ENCODE data around the gene LPCAT3.
"Not testable (repeated sequence)": the region's sequence is repeated elsewhere in the genome, so short reads cannot be mapped to it uniquely, and the experiment has no call there.

LPCAT3 gene

DNA sequence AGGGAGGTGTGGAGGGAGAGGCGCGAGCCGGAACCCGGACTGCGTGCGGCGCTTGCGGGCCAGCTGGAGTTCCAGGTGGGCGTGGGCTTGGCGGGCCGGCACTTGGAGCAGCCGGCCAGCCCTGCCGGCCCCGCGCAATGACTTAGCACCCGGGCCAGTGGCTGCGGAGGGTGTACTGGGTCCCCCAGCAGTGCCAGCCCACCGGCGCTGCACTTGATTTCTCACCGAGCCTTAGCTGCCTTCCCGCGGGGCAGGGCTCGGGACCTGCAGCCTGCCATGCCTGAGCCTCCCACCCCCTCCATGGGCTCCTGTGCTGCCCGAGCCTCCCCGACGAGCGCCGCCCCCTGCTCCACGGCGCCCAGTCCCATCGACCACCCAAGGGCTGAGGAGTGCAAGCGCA is 19.1 kb upstream of the LPCAT3 start:
- DNase-seq (ENCODE audit: low read depth): not testable (repeated sequence)

DNA sequence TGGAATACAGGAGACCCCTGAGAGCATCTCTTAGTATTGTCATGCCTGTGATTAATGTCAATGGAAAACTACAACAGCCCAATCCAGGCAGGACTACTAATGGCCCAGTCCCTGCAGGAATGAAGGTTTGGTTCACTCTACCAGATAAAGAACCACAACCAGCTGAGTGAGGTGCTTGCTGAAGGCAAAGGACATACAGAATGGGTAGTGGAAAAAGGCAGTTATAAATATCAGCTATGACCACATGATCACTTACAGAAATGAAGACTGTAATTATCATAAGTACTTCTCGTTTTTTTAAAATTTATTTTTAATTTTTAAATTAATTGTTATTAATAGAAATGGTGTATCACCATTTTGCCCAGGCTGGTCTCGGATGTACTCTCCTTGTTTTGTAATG is 17.2 kb upstream of the LPCAT3 start:
- DNase-seq (ENCODE audit: low read depth): no peak

DNA sequence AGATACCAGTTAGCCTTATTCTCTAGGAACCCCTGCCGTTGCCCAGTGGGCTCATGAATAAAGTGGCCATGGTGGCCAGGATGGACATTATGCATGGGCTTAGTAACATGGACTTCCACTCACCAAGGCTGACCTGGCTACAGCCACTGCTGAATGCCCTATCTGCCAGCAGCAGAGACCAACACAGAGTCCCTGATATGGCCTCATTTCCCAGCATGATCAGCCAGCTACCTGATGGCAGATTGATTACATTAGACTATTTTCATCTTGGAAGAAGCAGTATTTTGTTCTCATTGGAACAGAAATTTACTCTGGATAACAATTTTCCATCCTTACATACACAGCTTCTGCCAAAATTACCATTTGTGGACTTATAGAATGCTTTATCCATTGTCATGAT is 16.2 kb upstream of the LPCAT3 start:
- no peak for DNase-seq (ENCODE audit: low read depth)

DNA sequence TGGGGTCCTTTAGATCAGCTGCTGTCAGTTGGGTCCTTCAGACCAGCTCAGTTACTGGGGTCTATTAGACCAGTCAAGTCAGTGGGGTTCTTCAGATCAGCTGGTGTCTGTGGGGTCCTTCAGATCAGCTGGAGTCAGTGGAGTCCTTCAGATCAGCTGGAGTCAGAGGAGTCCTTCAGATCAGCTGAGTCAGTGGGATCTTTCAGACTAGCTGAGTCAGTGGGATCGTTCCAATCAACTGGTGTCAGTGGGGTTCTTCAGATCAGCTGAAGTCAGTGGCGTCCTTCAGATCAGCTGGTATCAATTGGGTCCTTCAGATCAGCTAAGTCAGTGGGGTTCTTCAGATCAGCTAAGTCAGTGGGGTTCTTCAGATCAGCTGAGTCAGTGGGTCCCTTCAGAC is 14.7 kb upstream of the LPCAT3 start:
- no peak for DNase-seq (ENCODE audit: low read depth)

DNA sequence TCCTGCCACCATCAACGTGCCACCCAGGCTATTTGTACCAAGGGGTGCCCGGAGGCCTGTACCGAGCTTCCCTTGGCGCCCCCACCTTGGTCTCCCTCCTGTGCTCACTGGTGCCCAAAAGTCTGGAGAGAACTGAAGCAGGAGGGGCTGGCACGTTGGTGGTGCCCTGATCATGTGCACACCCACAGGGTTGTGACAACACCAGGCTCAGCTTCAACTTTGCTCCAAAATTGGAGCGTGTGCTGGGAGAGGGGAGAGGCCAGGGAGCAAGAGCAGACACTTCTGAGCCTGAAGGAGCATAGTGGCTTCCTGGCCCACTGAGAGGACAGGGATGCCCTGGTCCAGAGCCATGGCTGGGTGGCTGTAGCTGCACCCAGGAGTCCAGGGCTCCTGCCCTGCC is 13.0 kb upstream of the LPCAT3 start:
- no peak for DNase-seq (ENCODE audit: low read depth)

DNA sequence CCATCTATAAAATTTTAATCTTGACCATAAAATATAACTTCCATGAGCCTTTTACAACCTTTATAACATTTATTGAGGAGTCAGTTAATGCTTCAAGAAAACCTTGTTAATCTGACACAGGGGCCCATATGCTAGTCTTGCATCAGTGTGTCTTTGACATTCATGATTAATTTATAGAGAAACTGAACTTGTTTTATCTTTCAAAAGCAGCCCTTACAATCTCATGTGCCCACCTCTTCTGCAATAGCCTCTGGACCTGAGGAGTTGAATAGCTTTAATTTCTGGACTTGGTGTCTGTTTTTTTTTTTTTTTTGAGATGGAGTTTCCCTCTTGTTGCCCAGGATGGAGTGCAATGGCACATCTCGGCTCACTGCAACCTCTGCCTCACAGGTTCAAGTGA is 8.6 kb upstream of the LPCAT3 start:
- no peak for DNase-seq (ENCODE audit: low read depth)

DNA sequence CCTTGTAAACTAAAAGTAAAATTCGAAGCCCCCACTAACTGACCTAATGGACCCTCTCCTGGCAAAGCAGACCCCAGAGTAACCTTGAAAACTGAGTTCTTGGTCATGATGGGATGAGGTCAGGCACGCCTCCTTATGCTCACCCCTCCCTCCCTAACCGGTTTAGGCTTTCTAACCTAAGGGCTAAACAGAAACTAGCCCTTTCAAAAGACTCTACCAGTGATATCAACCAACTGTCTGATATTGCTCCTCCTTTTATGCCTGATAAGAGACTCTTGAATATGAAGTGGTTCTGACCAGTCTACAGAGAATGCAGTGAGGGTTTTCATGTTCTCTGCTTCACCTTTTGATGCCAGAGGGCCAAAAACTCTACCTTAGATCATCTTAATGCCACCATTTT is 4.8 kb upstream of the LPCAT3 start:
- no peak for DNase-seq (ENCODE audit: low read depth)

DNA sequence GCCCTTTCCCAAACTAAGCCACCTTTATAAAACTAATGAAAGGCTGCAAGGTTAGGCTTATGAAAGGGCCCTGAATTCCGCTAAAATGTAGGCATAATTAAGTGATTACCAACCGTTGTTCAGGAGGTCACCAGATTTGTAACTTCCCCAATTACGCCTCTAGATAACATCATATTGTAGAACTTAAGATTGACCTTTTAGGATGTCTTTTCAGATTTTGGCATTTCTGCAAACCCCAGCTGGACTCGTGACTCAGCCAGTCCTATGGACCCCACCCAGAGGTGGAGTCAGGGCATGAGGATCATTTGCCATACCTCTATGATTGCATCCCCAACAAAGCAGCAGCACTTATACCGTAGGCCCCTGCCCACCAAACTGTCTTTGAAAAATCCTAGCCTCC is 3.7 kb upstream of the LPCAT3 start:
- DNase-seq (ENCODE audit: low read depth): no peak

DNA sequence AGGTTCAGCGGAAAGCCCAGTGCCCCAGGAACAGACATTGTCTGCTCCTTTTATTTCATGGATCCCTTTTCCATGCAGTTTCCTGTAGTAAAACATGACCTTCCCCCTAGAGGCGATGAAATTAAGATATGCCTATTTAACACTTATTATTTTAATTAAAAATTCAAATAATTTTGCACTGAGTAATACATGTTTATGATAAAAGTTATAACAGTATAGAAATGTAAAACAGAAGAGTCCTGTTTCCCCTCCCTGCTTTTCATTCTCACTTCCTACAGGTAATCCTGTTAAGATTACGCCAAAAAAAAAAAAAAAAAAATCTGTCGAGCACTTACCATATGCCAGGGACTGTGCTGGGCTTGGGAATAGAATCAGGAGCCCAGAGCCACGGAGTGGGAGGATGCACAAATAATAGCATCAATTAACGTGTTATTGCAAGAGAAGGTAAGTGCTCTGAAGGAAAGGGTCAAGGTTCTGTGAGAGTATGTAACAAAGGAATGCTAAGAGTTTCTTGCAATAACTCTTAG is 830 bp upstream of the LPCAT3 start:
- no peak for DNase-seq (ENCODE audit: low read depth)

DNA sequence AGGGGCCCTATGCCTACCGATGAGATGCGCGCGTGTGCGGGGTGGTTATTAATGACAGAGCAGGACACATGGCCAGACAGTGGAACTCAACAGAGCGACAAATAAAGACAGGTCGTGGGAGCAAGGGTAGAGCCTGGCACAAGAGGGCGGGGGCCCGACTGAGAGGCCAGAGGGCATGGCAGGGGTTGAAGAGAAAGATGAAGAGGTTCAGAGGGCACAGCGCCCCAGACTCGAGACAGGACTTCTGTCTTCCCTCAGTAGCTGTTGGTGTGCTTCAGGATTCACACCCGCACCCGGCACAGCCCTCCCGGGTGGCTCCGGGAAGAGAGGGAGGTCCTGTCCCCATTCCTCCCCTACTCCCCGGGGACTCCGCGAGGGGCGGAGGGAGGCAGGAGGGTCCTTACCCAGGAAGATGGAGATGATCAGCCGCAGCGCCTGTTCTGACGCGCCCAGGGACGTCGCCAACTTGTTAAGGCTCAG is 366 bp downstream of the LPCAT3 start:
- no peak for DNase-seq (ENCODE audit: low read depth)

DNA sequence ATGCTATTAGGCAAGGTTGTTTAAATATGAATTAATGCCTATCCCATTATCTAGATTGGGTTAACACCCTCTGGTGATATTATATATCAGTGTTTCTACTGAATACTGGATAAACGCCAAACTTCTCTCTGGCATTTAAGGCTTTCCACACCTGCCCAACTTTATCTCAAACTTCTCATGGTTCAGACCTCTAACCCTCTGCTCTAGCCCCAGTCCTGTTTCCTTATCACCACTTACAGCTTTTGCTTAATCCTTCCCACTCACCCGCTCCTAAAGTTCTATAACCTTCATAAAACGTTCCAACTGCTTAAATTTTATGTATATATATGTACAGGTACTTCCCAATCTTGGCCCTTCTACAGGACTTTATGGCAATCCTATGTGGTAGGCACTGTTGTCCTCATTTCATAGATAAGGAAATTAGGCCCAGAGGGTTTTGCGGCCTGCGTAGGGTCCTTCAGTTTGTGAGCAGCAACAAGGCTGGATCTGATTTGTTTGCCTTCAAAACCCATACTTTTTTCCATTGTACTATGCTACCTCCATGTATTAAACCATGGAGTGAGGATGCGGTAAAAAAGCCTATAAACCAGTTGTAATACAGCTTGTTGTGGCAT is 1.2 kb downstream of the LPCAT3 start:
- no peak for DNase-seq (ENCODE audit: low read depth)

DNA sequence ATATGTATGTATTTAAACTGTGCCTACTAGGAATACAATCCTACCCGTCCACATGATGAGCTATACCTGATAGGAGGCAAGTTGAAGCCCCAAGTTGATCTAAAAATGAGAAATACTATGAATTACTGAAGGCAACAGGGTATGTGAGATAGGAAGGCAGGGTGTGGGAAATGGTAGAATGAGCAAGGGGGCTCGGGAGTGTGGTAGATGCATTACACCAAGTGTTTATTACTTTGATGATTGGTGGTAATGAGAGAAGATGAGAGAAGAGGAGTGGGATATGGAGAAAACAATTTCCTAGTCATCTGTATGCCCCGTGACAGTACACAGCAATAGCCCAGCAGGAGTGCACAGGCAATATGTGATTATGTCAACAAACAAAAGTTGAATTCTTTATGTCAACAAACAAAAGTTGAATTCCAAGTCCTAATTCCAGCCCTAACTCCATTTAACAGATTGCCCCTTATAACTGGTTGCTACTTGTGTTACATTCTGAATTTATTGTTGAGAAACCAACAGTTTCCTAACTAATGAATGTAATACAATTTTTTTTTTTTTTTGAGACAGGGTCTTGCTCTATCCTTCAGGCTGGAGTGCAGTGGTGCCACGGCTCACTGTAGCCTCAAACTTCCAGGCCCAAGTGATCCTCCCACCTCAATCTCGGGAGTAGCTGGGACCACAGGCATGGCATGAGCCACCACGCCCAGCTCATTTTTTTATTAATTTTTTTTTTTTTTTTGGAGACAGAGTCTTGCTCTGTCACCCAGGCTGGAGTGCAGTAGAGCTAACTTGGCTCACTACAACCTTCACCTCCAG is 2.5 kb downstream of the LPCAT3 start:
- DNase-seq (ENCODE audit: low read depth): no peak

DNA sequence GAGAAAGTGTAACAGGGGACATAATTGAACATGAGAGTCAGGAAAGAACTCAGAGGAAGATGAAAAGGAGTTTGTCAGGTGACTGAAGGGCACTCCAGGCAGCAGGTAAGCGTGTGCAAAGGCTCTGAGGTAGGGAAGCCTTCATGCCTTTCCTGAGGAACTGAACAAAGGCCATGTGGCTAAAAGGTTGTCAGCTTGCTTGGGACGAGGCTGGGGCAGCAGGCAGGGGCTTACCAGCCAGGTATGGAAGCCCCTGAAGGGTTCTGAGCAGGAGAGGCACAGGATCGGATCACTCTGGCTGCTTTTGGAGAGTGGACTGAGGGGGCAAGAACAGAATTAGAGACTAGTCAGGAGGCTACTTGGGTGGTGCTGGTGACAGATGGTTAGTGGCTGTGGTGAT is 5.2 kb downstream of the LPCAT3 start:
- no peak for DNase-seq (ENCODE audit: low read depth)

DNA sequence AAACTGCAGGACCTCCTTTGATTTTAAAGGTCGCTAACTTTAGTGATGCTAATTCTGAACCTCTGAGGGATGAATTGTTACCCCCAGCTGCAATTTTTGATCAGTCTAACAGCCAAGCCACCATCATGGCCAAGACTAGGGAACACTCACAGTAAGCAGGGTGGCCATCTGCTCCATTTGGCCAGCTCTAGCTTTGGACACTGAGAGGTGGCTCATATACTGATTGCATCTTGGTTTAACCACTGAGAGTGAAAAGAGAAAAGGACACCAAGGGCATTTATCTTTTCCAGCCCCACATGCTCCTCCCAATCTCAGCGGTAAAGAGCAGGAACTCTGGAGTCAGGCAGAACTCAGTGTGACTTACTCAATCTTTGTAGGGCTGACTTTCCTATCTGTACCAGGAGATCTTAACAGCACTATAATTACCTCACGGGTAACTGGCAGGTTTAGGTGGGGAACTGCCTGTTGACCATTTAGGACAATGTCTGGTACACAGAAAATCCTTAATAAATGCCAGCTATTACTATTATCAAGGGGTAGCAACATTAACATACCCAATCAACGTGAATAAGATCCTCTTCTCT is 6.2 kb downstream of the LPCAT3 start:
- DNase-seq (ENCODE audit: low read depth): no peak

DNA sequence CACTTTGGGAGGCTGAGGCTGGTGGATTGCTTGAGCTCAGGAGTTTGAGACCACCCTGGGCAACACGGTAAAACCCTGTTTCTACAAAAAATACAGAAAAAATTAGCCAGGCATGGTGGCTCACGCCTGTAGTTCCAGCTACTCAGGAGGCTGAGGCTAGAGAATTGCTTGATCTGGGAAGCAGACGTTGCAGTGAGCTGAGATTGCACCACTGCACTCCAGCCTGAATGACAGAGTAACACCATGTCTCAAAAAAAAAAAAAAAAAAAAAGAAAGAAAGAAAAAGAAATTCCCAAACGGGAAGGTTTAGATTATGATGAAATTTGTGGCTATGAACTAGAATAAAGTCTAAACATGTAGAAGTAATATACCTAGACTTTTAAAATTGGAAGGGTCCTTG is 6.9 kb downstream of the LPCAT3 start:
- not testable (repeated sequence) for DNase-seq (ENCODE audit: low read depth)

DNA sequence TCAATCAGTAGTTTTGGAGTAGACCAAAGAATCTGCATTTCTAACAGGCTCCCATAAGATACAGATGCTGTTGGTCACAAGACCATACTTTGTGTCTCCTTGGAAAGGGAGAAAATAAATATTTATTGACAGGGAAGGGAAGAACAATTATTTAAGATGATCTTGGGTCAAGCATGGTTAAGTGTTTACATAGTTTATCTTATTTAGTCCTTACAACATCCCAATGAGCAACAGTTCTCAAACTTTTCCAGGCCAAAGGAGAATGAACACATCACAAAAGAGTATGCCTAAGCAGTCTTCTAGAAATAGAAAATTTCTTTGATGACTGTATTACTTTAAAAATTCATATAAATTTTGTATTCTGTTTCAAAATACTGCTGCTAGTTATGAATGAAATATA is 8.8 kb downstream of the LPCAT3 start:
- no peak for DNase-seq (ENCODE audit: low read depth)

DNA sequence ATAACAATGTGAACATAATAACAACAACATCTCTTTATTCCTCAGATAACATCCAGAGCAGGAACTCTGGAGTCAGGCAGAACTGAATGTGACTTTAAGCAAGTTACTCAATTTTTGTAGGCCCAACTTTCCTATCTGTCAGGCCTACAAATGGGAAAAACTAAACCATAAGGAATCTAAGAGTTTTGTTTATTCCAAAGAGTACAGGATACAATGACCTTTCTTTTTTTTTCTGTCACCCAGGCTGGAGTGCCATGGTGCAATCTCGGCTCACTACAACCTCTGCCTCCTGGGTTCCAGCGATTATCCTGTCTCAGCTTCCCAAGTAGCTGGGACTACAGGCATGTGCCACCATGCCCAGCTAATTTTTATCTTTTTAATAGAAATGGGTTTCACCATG is 9.4 kb downstream of the LPCAT3 start:
- no peak for DNase-seq (ENCODE audit: low read depth)

DNA sequence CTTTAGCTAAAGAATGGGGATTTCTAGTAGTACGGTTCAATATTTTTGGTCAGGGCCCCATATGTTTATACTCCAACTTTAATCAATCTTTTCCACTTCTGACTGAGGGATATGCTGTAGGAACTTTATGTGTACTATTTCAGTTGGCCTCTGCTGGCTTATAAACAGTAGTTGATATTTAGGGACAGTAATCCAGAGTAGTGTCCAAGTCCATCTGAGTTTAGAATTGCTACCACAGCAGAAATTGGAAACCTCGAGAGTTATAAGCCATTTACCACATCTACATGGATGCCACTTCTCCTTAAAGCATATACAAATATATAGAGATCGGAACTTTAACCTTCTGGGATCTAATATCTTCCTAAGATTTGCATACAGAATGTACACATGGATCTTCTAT is 11.6 kb downstream of the LPCAT3 start:
- no peak for DNase-seq (ENCODE audit: low read depth)

DNA sequence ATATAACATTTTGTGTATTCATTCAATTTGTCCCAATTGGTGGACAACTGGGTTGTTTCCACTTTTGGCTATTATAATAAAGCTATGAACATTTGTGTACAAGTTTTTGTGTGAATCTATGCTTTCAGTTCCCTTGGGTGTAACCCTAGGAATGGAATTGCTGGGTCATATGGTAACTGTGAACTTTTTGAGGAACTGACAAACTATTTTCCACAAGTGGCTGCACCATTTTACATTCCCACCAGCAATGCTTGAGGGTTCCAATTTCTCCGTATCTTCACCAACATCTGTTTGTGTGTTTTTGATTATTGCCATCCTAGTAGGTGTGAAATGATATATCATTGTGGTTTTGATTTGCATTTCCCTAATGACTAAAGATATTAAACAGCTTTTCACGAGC is 13.0 kb downstream of the LPCAT3 start:
- DNase-seq (ENCODE audit: low read depth): no peak

DNA sequence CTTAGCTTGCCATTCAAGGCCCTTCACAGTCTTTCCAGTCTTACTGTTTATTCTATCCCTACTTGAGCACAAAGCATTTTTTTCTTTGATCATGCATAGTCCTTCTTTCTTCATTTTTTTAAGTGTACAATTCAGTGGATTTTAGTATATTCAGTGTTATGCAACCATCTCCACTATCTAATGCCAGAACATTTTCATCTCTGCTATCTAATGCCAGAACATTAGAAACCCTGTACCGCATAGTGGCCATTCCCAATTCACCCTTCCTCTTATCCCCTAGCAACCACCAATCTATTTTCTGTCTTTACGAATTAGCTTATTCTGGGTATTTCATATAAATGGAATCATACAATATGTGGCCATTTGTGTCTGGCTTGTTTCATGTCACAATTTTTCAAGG is 13.4 kb downstream of the LPCAT3 start:
- DNase-seq (ENCODE audit: low read depth): no peak

DNA sequence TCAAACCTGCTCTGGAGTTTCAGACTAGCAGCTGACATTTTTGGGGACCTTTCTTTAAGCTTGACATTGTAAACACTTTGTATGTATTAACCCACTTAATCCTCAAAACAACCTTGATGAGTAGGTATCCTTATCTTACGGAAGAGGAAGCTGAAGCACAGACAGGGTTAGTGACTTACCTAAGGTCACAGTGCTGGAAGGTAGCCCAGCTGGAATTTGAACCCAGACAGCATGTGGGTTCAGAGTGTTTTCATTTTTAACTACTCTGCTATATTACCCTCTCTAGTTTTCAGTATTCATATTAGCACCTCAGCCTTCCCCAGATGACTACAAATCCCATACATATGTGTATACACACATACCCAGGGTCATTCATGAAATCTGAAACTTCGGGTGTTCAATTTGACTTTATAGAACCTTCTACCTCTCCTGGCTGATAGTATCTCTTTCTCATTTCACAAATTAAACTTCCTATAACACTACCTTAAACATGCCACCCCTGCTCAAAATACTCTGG is 13.9 kb downstream of the LPCAT3 start:
- no peak for DNase-seq (ENCODE audit: low read depth)

DNA sequence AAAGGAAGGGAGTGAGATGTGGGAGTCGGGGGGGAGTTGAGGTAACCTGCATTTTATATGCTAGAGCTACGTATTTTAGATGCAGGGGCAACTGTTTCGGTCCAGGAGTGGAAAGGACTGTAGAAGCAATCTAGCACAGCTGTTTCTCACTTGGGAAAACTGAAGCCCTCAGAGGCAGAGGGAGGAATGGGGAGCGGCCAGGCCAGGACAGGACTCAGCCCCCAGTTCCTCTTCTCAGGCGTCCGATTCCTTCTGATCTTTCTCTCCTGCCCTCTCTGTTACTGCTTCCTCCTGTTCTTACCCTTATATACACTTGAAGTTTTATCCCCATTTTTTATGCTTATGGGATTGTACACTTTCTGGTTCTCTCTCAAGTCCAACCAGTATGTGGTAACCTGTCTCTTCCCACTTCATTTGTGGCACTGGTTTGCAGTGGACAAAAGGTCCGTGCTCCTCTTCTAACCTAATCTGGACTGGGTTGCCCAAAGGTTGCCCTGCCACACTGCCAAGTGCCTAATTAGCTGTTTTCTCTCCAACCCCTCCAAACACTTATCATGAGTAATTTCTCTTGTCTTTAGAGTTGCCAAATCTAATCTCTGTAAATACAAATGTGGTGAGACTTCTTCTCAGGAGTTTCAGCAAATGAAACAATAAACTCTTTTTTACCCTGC is 16.2 kb downstream of the LPCAT3 start:
- DNase-seq (ENCODE audit: low read depth): no peak

All from activated T-cell treated with anti-CD3 and anti-CD28 coated beads for 48 hours (primary cell).